Activated T-helper 9 cell treated with anti-CD3 and anti-CD28 coated beads, Interleukin-2, amount 50 U/mL, for 16 hours (primary cell): ENCODE data around the gene EIF5AL1.

Source experiments
- DNase-seq: peaks from one replicate; pipeline ENCODE4 v3.0.0-alpha.2; 2020; ENCODE audit warnings: low read depth

The EIF5AL1 gene

DNA sequence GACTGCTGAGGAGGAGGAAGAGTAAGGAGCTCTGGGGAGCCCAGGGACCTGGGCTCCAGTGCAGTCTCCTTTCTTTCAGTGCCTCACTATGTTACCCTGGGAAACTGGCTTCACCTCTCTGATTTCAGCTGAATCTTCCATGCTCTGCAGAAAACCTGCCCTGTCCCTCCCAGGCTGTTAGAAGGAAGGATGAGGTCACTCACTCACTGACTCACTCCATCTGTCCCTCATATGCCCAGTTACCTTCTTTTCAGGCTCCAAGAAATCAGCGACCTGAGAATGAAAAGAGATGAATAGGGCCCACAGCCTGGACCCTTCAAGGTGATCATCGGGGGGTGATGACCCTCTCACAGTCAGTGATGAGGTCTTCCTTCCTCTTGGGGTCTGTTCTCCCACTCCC, 47.4 kb downstream of the EIF5AL1 start:
- DNase-seq, result no peak

DNA sequence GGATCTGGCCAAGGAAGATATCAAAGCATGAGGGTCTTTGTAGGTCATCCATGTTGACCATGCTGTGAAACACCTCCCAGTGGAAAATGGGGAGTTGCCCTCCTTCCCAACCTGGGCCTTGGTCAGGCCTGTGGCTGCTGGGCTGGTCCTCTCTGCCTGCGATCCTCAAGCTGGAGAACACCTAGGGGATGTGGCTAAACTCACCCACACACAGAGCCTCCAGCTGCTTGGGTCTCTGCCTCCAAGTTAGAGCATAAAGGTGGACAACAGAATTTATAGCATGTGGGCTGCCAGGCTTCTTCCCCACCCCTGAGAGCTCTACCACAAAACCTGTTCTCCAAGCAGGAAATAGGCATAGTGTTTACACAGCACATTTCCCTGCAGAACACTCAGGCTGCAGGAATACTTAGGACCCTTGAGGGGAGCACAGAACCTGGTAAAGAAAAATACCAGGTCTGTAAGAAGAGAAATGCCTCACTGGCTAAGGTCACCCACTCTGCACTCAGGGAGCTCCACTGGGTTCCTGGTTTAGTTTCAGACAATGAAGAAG, 47.9 kb downstream of the EIF5AL1 start, which contains the start of gene SFTPA2:
Gene SFTPA2 (minus strand): TSS at position 248 of the 550 bp plus-strand sequence. CDS start 924 bp downstream, outside the sequence.
- no peak for DNase-seq

DNA sequence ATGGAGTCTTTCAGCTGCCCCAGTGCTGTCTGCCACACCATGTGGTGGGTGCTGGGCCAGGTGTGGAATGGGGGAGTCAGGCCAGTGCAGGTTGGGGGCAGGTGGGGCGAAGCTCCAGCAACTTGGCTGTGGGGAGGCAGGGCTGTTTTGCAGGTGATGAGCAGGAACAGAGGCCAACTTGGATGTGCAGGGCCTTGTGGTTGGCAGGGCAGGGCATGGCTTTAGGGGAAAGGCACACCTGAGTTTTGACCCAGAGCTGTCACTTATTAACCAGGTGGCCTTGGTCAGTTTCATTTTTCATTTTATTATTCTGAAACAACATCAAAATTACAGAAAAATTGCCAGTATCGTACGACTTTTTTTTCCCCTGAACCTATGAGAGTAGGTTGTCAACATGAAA, 48.9 kb downstream of the EIF5AL1 start:
- DNase-seq, result no peak

DNA sequence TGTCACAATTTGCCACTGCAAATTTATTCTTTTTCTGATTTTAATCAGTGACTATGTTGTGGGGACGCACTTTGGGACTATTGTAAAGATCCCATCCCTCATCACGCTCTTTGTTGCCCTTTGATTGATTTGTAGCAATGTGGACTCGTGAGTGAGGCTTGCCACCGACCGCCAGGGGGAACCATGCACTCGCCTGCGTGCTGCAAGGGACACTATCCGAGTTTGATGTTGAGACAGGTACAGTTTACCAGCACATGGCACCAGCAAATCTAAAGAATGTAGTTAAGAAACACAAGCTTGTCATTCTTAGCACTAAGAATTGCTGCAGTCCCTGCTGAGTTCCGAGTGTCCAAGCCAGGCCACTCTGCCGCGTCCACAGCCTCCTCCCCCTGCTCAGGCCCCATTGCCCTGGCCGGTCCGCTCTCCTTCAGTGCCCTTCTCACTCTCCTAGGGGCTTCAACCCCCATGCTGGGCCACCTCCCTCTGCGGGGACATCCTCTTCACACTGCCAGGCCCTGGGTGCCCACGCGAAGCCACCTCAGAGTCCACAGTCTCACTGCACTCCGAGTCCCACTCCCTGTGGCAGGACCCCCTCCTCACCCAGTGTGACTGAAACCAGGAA, 49.9 kb downstream of the EIF5AL1 start:
- peak; percentile 37 for DNase-seq

DNA sequence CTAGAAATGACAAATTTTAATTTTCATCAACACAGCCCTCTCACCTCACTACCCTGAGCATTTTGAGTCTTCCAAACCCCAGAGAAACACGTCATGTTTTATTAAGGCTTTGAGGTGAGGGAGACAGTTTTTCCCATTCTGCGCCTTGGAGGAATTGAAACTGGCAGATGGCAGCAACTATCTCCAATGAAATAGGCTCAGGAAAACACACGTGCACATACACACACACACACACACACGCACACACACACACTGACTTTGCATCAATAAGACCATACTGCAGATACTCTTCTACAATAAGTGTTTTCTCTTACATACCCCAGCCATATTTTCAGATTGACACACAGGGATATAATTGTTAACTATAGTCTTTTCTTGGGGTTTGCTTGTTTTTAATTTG, 51.1 kb downstream of the EIF5AL1 start:
- no peak for DNase-seq
